DMS53 treated with DMSO at 0.1 percent for 48 hours (cell line): ENCODE measurements around the gene GSTA2.
"Not testable (repeated sequence)": the region's sequence is repeated elsewhere in the genome, so short reads cannot be mapped to it uniquely, and the experiment has no call there.

Experiments used
- DNase-seq: peaks from one replicate; lab custom pipeline; 2025; ENCODE audit not compliant: unreplicated experiment; lab: John Stamatoyannopoulos, UW

Gene GSTA2

DNA sequence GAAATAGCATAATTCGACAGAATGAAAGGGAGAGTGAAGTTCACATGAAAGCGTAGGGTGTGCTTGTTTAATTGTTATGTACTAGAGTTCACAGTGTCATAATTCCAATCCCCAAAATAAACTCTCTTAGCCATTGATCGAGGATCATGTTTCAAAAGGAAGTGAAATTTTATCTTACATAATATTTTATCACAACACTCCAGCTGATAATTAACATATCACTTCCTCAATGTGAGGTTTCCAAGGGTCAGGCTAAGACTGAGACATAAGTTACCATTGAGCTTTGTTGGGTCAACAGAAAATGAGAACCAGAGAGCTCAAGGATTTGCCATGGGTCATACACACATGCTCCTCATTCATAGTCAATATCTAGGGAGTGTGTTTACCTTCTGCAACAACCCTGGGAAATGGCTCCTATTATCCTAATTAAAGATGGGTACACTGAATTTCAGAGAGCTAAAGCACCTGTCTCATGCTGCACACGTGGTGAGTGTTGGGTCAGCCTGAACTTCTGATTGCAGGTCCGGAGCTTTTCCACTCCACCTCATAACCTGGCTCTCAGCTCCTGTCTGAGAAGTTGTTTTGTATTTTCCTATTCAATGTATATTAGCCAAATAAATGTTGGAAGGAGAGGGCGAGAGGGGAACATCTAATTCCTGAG, 3.0 kb downstream of the GSTA2 start:
- peak; percentile 71 for DNase-seq

DNA sequence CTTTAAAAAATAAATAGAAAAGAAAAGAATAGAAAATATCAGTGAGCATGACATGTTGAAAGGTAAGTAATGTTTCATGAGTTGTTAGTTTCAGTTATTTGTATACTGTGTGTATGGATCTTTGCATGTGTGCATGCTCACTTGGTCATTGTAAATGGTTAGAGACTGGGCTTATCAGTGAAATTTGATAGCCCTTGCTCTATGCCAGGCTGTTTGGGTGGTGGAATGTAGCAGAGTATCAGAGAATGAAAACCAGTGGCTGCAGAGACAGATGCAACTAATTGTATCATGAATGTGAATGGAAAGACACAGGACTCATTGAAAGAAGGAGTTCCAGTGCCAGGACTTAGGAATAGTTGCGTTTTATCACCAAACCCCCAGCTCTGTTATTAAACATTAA, 4.2 kb downstream of the GSTA2 start:
- DNase-seq, result no peak

DNA sequence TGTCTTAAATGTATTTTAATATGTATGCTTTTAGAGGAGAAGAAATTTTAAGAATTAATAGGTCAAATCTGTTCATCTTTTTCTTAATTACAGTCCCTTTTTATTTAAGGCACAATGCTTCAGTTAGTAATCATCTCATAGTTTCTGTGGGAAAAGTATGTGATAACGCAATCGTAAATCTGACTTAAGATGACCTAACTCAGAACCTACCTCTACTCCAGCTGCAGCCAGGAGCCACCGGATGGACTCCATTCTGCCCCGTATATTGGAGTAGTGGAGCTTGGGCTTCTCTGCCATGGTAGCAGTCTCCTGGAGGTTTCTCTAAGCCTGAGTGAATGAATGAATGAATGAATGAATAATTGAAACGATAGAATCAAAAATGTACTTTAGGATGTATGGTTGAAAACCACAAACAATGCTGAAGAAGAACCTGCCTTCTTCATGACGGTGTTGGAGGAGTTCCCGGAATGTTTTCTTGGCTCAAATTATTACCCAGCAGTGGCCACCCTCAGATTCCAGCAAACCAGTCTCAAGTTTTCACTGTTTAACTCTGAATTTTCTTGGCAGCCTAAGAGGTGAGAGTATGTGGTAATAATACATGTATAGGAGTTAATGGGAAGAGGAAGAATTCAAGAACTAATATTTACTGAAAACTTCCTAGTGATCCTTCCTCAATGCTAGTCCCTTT, 5.5 kb downstream of the GSTA2 start:
- DNase-seq, result not testable (repeated sequence)

DNA sequence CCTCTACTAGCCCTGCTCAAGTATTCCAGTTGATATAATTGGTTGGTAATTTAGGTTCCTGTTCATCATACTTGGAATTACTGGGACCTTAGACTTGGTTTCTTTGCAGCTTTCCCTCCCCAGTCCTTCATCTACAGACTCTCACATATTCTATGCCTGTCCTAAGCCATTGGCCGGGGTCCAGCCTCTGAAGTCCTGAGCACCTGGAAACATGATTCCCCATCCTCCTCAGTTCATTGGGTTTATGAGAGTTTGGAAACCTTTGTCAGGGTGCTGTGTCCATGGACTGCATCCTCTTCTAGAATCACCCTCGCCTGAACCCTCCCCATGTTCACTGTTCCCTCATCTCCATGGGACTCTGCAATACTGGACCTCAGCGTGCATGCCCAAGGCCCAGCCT, 8.8 kb downstream of the GSTA2 start:
- DNase-seq, result peak; percentile 49

DNA sequence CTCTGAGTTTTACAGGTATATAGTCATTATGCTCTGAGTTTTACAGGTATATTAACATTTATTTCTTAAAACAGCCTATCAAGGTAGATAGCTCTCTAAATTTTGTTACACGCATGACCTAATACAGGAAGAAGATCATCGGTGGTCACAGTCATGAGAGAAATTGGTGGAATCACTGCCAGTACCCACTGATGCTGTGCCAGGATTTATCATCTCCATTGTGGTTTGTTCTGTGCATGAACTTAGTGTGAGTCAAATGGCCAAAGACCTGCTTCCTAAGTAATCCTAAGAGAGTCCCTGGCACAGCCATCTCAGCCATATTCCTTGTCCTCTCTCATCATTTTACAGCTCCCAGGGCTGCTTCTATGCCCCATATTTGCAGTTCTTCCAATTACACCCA, 10.1 kb downstream of the GSTA2 start:
- not testable (repeated sequence) for DNase-seq

DNA sequence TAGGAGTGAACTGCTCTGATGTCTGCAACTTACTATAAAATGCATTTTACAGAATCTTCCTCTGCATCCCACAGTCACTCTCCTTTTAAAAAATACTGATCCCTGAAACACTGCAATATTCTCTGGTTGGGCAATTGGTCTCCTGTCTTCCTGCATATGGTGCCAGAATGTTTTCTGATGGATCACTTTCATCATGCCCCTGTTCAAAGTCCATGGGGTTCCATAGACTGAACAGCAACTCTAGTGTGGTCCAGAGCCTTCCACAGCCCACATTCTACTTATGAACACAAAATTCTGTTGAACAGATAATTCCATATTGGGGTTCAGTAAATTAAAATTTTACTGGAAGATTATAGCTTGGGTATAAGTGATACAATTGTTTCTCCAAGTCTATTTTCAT, 11.0 kb downstream of the GSTA2 start:
- no peak for DNase-seq

DNA sequence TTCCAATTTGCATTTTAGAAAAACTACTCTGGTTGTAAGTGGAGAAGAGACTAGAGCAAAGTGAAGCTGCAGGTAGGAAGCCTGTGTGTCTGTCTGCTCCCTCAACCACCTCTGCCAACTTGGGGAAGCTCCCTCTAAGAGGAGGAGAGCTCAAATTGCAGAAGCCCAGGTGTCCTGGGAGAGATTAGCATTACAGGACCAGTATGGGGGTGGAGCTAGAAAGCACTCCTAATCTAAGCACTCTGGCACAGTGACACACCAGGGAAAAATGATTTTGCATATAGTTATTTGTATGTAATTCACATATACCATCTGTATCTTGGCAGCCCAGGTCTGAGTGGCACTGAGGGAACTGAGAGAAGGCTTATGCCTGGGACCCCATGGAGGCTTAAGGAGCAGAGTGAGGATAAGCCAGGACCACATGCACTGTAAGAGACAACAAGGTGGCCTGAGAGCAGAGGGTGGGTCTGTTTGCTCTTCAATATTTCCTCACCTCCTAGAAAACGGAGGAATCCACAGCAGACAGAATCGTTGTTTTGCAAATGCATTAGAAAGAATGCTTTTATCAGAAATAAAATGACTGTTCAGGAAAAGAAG, 13.6 kb downstream of the GSTA2 start:
- DNase-seq, result peak; percentile 54

DNA sequence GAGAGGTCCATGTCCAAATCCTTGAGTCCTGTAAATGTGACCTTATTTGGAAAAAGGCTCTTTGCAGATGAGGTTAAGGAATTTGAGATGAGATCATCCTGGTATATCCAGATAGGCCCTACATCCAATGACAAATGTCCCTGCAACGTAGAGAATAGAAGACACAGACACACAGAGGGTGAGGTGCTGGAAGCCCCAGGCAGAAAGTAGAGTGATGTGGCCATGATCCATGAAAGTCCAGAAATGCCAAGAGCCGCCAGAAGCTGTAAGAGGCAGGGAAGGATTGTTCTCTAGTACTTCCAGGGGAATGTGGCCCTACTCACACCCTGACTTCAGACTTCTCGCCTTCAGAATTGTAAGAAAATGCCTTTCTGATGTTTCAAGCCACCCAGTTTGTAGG, 16.0 kb downstream of the GSTA2 start:
- not testable (repeated sequence) for DNase-seq

DNA sequence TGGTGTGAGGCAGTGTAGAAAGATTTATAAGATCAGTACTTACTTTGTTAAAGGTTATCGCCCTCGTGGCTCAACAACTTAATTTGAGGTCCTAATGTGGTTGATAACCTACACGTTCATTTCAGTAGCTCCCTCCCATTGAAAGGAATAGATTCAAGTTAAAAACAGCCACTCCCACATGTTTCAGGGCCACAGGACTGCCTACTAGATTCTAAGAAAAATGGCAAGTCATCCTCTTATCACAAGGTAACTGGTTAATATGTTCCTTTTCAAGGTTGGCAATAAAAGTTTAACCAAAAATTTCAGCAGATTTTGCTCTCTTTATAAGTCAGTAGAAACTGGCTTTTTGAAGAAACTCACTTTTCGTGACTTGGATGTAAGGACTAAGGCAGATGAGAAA, 17.1 kb downstream of the GSTA2 start:
- DNase-seq, result no peak

DNA sequence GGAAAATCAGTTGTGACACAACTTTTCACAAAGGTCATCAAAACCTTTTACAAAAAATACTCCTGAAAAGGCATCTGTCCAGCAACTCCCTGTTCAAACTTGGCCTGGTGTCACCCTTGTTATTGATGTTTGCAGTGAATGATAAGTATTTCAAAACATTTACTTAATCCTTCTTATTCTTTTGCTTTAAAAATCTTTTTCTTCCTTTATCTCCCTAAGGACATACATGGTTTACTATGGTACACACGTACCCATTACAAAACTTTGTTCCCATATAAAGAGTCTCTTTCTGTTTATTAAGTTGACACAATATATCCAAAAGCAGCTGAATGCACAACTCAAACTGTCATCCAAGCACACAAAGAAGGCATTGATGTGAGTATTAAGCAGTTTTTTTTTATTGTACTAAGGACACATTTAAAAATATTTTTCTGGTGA, 17.5 kb downstream of the GSTA2 start:
- no peak for DNase-seq

DNA sequence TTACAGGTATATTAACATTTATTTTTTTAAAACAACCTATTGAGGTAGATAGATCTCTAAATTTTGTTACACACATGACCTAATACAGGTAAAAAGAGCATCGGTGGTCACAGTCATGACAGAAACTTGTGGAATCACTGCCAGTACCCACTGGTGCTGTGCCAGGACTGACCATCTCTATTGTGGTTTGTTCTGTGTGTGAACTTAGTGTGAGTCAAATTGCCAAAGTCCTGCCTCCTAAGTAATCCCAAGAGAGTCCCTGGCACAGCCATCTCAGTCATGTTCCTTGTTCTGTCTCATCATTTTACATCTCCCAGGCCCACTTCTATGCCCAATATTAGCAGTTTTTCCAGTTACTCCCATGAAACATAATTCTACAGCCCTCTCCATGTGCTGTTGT, 21.4 kb downstream of the GSTA2 start:
- DNase-seq, result no peak

DNA sequence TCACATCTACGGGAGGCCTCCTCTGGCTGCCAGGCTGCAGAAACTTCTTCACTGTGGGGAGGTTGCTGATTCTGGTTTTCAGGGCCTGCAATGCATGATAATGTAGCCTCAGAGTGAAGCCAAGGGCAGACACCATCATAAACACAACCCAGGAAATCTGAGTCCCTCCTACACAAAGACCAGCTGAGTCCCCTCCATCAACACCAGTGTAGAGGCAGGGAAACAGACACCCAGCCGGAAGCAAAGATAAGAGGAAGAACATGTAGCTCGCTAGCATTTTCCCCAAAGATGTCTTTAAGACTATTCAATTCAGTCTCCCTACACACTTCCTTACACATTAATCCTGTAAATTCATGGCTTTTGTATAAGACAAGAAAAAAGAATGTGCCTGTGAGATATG, 23.6 kb downstream of the GSTA2 start:
- DNase-seq, result no peak

DNA sequence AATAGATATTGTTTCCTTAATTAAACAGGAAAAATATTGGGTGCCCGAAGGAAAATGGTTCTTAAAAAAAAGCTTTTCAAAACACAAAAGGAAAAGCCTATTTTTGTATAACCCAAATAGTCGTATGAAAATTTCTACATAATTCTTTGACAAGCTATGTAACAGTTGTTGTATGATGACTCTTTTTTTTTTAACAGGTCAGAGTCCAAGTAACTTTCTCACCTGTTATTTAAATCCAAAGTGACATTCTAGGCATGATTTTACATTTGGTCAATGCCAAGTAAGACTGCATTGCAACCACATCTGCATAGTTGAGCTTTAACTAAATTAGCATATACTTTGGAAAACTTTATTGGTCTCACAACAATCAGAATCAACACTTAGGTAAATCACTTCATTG, 24.1 kb downstream of the GSTA2 start:
- no peak for DNase-seq

DNA sequence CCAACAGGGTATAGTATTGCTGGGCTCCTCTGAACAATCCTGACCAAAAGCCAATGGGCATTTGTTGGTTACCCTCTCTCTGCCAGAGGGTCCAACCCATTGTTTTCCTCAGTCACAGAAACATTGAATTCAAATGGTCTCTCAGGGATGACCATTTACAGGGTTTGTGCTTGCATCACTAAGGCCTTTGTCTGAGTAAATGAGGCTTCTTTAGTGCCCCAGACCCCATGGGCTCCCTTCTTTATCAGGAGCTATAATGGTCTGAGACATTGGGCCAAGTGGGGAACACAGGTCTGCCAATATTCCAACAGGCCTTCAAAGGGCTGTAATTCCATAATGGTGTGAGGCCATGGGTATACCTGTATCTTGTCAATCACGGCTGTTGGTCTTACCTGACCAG, 27.1 kb downstream of the GSTA2 start:
- DNase-seq, result no peak

DNA sequence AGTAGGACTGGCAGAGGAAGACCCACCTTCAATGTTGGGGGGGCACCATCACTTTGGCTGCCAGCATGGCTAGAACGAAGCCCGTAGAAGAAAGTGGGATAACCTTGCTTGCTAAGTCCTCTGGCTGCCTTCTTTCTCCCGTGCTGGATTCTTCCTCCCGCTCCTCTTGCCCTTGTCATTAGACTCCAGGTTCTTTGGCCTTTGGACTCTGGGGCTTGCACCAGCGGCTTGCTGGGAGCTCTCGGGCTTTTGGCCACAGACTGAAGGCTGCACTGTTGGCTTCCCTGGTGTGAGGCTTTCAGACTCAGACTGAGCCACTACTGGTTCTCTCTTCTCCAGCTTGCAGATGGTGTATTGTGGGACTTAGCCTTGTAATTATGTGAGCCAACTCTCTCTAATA, 28.2 kb downstream of the GSTA2 start:
- no peak for DNase-seq

DNA sequence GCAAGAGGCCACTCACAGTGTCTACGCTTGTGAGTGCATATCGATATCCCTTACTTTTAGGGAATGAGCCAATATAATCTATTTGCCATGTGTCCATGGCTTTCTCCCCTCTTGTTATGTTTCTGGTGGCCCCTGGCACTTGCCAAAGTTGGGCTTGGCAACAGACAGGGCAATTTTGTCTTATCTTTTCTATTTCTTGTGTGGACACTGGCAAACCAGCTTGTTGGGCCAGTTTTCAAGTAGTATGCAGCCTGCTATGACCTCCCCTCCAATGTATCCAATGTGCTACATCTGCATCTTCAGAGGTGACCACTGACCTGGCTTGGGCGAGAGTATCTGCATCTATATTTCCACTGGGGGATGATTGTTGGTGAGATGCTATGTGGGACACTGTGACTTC, 29.2 kb downstream of the GSTA2 start:
- DNase-seq, result no peak

DNA sequence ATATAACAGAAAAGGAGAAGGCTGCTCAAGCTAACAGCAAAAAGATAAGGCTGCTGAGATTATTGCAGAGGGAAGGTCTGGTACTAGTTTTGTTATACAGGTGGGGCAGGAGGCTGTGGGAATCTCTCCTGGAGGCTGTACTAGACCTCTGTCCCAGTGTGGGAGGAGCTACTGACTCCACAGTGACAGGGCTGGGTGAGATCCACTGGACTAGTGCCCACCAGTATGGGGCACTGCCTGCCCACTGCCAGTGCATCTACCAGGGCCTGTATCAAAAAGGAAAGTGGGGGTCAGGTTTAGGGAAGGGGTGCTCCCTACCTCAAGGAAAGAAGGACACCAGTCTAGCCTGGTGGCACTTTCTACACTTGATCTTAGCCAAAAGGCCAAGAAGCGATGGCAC, 30.1 kb downstream of the GSTA2 start:
- no peak for DNase-seq

DNA sequence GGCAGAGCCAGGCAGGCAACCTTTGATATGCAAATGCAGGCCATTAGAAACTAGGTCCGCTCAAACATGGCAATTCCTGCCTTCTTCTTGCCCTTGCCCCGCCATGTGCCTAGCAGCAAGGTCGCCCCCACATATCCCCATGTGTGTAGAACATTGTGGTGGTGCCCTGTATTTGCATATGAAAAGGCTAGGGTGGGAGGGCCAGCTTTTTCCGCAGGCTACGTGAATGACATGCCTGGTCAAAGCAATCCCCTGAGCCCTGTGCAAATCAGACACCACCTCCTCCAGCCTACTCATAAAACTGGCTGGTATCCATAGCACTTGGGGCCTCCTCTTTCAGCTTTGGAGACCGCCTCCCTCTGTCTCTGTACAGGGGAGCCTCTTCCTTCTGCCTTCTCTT, 31.6 kb downstream of the GSTA2 start:
- DNase-seq, result no peak

DNA sequence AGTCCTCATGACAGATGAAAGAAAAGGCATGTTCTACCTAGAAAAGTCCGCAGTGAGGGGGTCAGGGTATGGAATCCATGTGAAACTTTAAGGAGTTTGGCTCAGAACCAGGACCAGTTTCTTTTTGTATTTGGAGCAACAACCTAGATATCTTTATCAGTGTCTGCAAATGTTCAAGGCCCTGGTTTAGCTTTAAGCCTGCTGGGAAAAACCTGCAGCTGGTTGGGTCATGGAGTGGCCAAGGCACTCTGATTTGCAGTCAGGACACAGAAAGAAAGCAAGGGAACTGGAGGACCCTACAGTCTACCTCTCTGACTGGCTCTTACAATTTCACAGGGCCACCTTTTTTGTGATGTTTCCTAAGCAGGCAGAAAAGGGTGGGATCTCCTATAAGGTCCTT, 33.7 kb downstream of the GSTA2 start:
- DNase-seq, result no peak

DNA sequence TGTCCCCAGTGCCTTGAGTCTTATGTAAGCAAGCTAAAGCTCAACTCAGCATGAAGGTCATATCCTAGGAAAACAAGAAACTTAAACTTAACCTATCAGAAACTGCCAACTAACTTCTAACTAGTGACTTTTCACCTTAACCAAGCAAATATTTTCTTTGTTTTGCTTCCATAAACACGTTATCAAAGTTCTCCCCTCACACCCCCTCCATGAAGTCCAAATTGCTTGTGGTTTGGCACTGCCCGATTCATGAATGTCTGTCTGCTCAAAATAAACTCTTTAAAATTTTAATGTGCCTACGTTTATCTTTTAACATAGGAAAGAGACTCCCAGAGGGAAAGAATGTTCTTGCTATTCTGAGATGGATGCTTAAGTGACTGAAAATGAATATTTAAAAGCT, 34.9 kb downstream of the GSTA2 start:
- no peak for DNase-seq

DNA sequence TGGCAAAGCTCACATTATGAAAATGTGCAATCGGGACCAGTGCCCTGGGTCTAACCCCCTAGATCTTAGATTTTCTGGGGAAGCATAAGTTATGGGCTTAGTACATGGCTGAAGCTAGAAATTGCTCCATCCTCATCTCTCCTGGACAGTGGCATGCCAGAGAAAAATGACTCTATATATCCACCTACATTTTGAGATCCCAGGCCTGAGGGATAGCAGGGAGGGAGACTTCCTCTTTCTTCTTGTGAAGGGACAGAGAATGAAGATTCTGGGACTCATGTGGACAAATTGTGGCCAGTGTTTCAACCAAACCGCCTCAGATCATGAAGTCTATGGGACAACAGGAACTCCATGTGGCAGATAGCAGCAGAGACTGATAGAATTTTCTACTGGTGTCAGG, 35.4 kb downstream of the GSTA2 start:
- no peak for DNase-seq

DNA sequence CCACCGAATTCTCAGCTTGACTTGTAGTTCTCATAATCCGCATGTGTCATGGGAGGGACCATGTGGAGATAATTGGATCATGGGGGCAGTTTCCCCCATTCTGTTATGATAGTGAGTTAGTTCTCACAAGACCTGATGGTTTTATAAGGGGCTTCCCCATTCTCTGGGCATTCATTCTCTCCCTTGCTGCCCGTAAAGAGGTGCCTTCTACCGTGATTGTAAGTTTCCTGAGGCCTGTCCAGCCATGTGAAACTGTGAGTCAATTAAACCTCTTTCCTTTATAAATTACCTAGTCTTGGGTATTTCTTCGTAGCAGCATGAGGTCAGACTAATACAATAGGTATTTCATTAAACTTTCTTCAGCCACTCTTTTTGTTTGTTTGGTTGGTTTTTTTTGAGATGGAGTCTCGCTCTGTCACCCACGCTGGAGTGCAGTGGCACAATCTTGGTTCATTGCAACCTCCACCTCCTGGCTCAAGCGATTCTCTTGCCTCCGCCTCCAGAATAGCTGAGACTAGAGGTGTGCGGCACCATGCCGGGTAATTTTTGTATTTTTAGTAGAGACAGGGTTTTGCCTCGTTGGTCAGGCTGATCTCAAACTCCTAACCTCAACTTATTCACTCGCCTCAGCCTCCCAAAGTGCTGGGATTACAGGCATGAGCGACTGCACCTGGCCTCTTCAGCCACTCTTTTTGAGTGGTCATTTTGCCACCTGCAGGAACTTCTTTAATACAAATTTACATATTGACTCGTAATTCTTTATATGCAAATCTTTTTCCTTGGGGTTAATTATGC, 36.3 kb downstream of the GSTA2 start:
- DNase-seq, result peak; percentile 43
